WTC11 (cell line): ENCODE measurements around the gene PLD1. TPM values are rescaled to one million over a fixed set of nuclear protein-coding genes. Genes with fewer than 3 reads are reported as not detected.

Experiments
- ATAC-seq: fragments of 200-7000 bp; cut with Tn5 transposase; 2 replicates; pipeline ENCODE4 v1.10.0; 2021; ENCODE audit warnings: mild to moderate bottlenecking, moderate library complexity
- CTCF ChIA-PET: fragments of 300-600 bp; sonication (Branson Sonifier 250); formaldehyde crosslinking; loops from one replicate; lab custom pipeline; 2021; ENCODE audit warnings: antibody characterized with exemption; lab: Charles Lee
- POLR2A ChIA-PET: fragments of 350-600 bp; sonication (Branson Sonifier 250); formaldehyde crosslinking; loops from one replicate; lab custom pipeline; 2021; ENCODE audit warnings: antibody characterized with exemption; lab: Charles Lee
- DNase-seq: peaks from one replicate; pipeline ENCODE4 v3.0.0; 2021; ENCODE audit warnings: low spot score
- H3K27ac Mint-ChIP-seq: 2 replicates; pipeline ENCODE4 v1.8.0; 2021; ENCODE audit warnings: mixed read lengths
- H3K27me3 Mint-ChIP-seq: 2 replicates; pipeline ENCODE4 v1.8.0; 2021; ENCODE audit warnings: low read depth, mild to moderate bottlenecking, moderate library complexity, mixed read lengths
- H3K36me3 Mint-ChIP-seq: 2 replicates; pipeline ENCODE4 v1.8.0; 2021; ENCODE audit warnings: mixed read lengths
- H3K4me1 Mint-ChIP-seq: 2 replicates; pipeline ENCODE4 v1.8.0; 2022; ENCODE audit warnings: mixed read lengths
- H3K4me3 Mint-ChIP-seq: 2 replicates; pipeline ENCODE4 v1.8.0; 2021; ENCODE audit warnings: mild to moderate bottlenecking, moderate library complexity, mixed read lengths
- H3K9me3 Mint-ChIP-seq: 2 replicates; pipeline ENCODE4 v1.8.0; 2021; ENCODE audit warnings: mixed read lengths
- CBFB ChIP-seq: sonication (generic); formaldehyde crosslinking; IDR thresholded peaks from 2 replicates; pipeline ENCODE4 v1.8.1; 2022; ENCODE audit warnings: mild to moderate bottlenecking, low read depth, missing genetic modification reagents
- E2F5 ChIP-seq: sonication (generic); formaldehyde crosslinking; IDR thresholded peaks from 2 replicates; pipeline ENCODE4 v1.8.1; 2022; ENCODE audit warnings: mild to moderate bottlenecking, moderate library complexity, missing genetic modification reagents
- GTF2I ChIP-seq: fragments of 250-450 bp; sonication (Bioruptor Pico); conservative IDR thresholded peaks from 2 replicates; pipeline ENCODE4 v1.4.0; 2021; ENCODE audit warnings: mild to moderate bottlenecking
- HMGA2 ChIP-seq: fragments of 250-450 bp; sonication (Bioruptor Pico); IDR thresholded peaks from 2 replicates; pipeline ENCODE4 v1.4.0; 2021; ENCODE audit warnings: mild to moderate bottlenecking, moderate library complexity
- JUN ChIP-seq: sonication (generic); formaldehyde crosslinking; IDR thresholded peaks from 2 replicates; pipeline ENCODE4 v1.8.0; 2023; ENCODE audit warnings: mild to moderate bottlenecking, missing genetic modification reagents
- MYBL2 ChIP-seq: sonication (generic); formaldehyde crosslinking; IDR thresholded peaks from 2 replicates; pipeline ENCODE4 v1.8.1; 2023; ENCODE audit warnings: mild to moderate bottlenecking, moderate library complexity, missing genetic modification reagents
- NFYB ChIP-seq: sonication (generic); formaldehyde crosslinking; conservative IDR thresholded peaks from 2 replicates; pipeline ENCODE4 v1.8.0; 2022; ENCODE audit warnings: low read depth, missing genetic modification reagents
- NR2C2 ChIP-seq: sonication (generic); formaldehyde crosslinking; IDR thresholded peaks from 2 replicates; pipeline ENCODE4 v1.8.0; 2022; ENCODE audit warnings: mild to moderate bottlenecking, missing genetic modification reagents
- TEAD4 ChIP-seq: sonication (generic); formaldehyde crosslinking; IDR thresholded peaks from 2 replicates; pipeline ENCODE4 v1.8.0; 2022; ENCODE audit warnings: mild to moderate bottlenecking, missing genetic modification reagents
- ZNF219 ChIP-seq: sonication (generic); formaldehyde crosslinking; IDR thresholded peaks from 2 replicates; pipeline ENCODE4 v1.8.0; 2023; ENCODE audit warnings: missing genetic modification reagents, mild to moderate bottlenecking, borderline replicate concordance
- ZNF281 ChIP-seq: sonication (generic); formaldehyde crosslinking; IDR thresholded peaks from 2 replicates; pipeline ENCODE4 v1.8.0; 2023; ENCODE audit warnings: mild to moderate bottlenecking, missing genetic modification reagents
- ZNF416 ChIP-seq: fragments of 250-450 bp; sonication (Bioruptor Pico); IDR thresholded peaks from 2 replicates; pipeline ENCODE4 v1.9.0; 2021; ENCODE audit warnings: mild to moderate bottlenecking, inconsistent platforms
- ZNF512 ChIP-seq: sonication (generic); formaldehyde crosslinking; IDR thresholded peaks from 2 replicates; pipeline ENCODE4 v1.8.1; 2022; ENCODE audit warnings: missing genetic modification reagents, borderline replicate concordance
- total RNA-seq: library from RNA; stranded (reverse); gene quantifications from 3 replicates; pipeline ENCODE4 v1.2.3, GENCODE V29; 2021
- TF ChIP-seq, protein P1 (sequence below): sonication (generic); formaldehyde crosslinking; IDR thresholded peaks from 2 replicates; pipeline ENCODE4 v1.8.1; 2023; ENCODE audit warnings: mild to moderate bottlenecking, missing genetic modification reagents
- TF ChIP-seq, protein P2 (sequence below): sonication (generic); formaldehyde crosslinking; IDR thresholded peaks from 2 replicates; pipeline ENCODE4 v1.8.0; 2022; ENCODE audit warnings: mild to moderate bottlenecking, missing genetic modification reagents
- TF ChIP-seq, protein P3 (sequence below): sonication (generic); formaldehyde crosslinking; IDR thresholded peaks from 2 replicates; pipeline ENCODE4 v1.8.0; 2022; ENCODE audit warnings: missing genetic modification reagents
- TF ChIP-seq, protein P4 (sequence below): sonication (generic); formaldehyde crosslinking; IDR thresholded peaks from 2 replicates; pipeline ENCODE4 v1.8.0; 2022; ENCODE audit warnings: mild to moderate bottlenecking, missing genetic modification reagents

Gene PLD1
- total RNA-seq, 1 experiment from 2014 or later = 4.0 TPM

DNA sequence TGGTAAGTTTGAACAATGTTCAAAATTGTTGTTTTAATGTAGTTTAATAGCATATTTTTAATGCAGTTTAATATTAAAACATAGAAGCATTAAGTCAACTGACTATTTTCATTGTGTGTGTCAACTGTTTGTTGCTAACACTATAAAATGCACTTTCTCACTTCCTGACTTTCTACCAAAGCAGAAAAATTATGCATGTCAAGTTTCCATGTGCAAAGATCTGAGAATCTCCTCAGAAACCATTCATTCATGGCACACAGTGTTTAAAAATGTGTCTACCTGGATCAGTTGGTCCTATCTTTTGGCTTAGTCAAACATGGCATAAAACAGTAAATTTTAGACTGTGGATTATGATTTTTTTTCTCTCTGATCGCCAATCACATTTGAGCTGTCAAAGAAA, 156.0 kb downstream of the PLD1 start:
- ATAC-seq (no peak), DNase-seq (no peak)
- POLR2A ChIA-PET = interaction anchor here (0.6 kb wide), 1 partner anchor 807 kb away, joined by 4 read pairs; no protein-coding TSS in a partner anchor
- CTCF ChIA-PET = interaction anchor here (1.2 to 1.3 kb wide), 2 partner anchors 40 to 117 kb away, joined by 3 to 5 read pairs; no protein-coding TSS in a partner anchor
- TF ChIP-seq, protein P1, sequence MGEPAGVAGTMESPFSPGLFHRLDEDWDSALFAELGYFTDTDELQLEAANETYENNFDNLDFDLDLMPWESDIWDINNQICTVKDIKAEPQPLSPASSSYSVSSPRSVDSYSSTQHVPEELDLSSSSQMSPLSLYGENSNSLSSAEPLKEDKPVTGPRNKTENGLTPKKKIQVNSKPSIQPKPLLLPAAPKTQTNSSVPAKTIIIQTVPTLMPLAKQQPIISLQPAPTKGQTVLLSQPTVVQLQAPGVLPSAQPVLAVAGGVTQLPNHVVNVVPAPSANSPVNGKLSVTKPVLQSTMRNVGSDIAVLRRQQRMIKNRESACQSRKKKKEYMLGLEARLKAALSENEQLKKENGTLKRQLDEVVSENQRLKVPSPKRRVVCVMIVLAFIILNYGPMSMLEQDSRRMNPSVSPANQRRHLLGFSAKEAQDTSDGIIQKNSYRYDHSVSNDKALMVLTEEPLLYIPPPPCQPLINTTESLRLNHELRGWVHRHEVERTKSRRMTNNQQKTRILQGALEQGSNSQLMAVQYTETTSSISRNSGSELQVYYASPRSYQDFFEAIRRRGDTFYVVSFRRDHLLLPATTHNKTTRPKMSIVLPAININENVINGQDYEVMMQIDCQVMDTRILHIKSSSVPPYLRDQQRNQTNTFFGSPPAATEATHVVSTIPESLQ = no peak
- TF ChIP-seq JUN (CRISPR knock-in tag) = no peak
- no peak for TF ChIP-seq ZNF219 (CRISPR knock-in tag)
- no peak for TF ChIP-seq E2F5 (CRISPR knock-in tag)
- TF ChIP-seq NR2C2 (CRISPR knock-in tag) = no peak
- no peak for TF ChIP-seq ZNF512 (CRISPR knock-in tag)
- no peak for TF ChIP-seq ZNF416 (CRISPR knock-in tag)
- TF ChIP-seq CBFB (CRISPR knock-in tag) = no peak
- no peak for TF ChIP-seq ZNF281 (CRISPR knock-in tag)
- no peak for TF ChIP-seq TEAD4
- TF ChIP-seq GTF2I = no peak
- TF ChIP-seq NFYB = no peak
- TF ChIP-seq MYBL2 (CRISPR knock-in tag) = no peak
- TF ChIP-seq, protein P2, sequence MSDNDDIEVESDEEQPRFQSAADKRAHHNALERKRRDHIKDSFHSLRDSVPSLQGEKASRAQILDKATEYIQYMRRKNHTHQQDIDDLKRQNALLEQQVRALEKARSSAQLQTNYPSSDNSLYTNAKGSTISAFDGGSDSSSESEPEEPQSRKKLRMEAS = no peak
- TF ChIP-seq, protein P3, sequence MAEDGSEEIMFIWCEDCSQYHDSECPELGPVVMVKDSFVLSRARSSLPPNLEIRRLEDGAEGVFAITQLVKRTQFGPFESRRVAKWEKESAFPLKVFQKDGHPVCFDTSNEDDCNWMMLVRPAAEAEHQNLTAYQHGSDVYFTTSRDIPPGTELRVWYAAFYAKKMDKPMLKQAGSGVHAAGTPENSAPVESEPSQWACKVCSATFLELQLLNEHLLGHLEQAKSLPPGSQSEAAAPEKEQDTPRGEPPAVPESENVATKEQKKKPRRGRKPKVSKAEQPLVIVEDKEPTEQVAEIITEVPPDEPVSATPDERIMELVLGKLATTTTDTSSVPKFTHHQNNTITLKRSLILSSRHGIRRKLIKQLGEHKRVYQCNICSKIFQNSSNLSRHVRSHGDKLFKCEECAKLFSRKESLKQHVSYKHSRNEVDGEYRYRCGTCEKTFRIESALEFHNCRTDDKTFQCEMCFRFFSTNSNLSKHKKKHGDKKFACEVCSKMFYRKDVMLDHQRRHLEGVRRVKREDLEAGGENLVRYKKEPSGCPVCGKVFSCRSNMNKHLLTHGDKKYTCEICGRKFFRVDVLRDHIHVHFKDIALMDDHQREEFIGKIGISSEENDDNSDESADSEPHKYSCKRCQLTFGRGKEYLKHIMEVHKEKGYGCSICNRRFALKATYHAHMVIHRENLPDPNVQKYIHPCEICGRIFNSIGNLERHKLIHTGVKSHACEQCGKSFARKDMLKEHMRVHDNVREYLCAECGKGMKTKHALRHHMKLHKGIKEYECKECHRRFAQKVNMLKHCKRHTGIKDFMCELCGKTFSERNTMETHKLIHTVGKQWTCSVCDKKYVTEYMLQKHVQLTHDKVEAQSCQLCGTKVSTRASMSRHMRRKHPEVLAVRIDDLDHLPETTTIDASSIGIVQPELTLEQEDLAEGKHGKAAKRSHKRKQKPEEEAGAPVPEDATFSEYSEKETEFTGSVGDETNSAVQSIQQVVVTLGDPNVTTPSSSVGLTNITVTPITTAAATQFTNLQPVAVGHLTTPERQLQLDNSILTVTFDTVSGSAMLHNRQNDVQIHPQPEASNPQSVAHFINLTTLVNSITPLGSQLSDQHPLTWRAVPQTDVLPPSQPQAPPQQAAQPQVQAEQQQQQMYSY (CRISPR knock-in tag) = no peak
- no peak for TF ChIP-seq HMGA2 (CRISPR knock-in tag)
- TF ChIP-seq, protein P4, sequence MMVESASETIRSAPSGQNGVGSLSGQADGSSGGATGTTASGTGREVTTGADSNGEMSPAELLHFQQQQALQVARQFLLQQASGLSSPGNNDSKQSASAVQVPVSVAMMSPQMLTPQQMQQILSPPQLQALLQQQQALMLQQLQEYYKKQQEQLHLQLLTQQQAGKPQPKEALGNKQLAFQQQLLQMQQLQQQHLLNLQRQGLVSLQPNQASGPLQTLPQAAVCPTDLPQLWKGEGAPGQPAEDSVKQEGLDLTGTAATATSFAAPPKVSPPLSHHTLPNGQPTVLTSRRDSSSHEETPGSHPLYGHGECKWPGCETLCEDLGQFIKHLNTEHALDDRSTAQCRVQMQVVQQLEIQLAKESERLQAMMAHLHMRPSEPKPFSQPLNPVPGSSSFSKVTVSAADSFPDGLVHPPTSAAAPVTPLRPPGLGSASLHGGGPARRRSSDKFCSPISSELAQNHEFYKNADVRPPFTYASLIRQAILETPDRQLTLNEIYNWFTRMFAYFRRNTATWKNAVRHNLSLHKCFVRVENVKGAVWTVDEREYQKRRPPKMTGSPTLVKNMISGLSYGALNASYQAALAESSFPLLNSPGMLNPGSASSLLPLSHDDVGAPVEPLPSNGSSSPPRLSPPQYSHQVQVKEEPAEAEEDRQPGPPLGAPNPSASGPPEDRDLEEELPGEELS = no peak
- Mint-ChIP-seq H3K4me3 (no peak overlapping the region), H3K4me1 (no peaks in the 10 kb centered on the region), H3K27me3 (no peaks in the 10 kb centered on the region), H3K9me3 (peaks cover 6% of the 10 kb centered on the region; the same call in 1 of the 2 replicates), H3K36me3 (no peaks in the 10 kb centered on the region), H3K27ac (peak overlapping the region; percentile 72; the same call in 1 of the 2 replicates)
